K562 (cell line): ENCODE results near the gene MALAT1. TPM values are rescaled to one million over a fixed set of nuclear protein-coding genes. Genes with fewer than 3 reads are reported as not detected.

ENCODE experiments used
- BCL6 ChIP-seq: fragments of 250-450 bp; sonication (Bioruptor Pico); IDR thresholded peaks from 2 replicates; pipeline ENCODE4 v1.4.0; 2020
- DNMT1 ChIP-seq: fragments of 450-650 bp; IDR thresholded peaks from 2 replicates; pipeline ENCODE4 v1.6.1; 2016; ENCODE audit warnings: antibody characterized with exemption, mild to moderate bottlenecking
- HSF4 ChIP-seq: fragments of 250-450 bp; sonication (Bioruptor Pico); IDR thresholded peaks from 2 replicates; pipeline ENCODE4 v2.1.2; 2022; ENCODE audit warnings: mild to moderate bottlenecking, moderate library complexity, borderline replicate concordance
- JUND ChIP-seq, 2 experiments: IDR thresholded peaks; 2 replicates in 1 of 2; 3 replicates in 1 of 2; pipeline ENCODE4 v1.6.1; 2011; ENCODE audit warnings: borderline replicate concordance in 2 of 2, low read depth in 2 of 2, low read length in 2 of 2, improper control_type of control experiment in 1 of 2, missing biosample characterization in 1 of 2, missing genetic modification characterization in 1 of 2, missing genetic modification reagents in 1 of 2
- KLF16 ChIP-seq: IDR thresholded peaks from 2 replicates; pipeline ENCODE4 v1.6.1; 2016; ENCODE audit warnings: antibody characterized with exemption
- MBD2 ChIP-seq: sonication (generic); IDR thresholded peaks from 2 replicates; pipeline ENCODE4 v1.6.1; 2016; ENCODE audit warnings: low read depth, borderline replicate concordance
- MCM2 ChIP-seq: fragments of 450-650 bp; IDR thresholded peaks from 2 replicates; pipeline ENCODE4 v1.6.1; 2017; ENCODE audit warnings: low read depth, mild to moderate bottlenecking
- NFE2L1 ChIP-seq: fragments of 450-650 bp; IDR thresholded peaks from 2 replicates; pipeline ENCODE4 v1.6.1; 2016; ENCODE audit warnings: missing genetic modification characterization, low read depth, mild to moderate bottlenecking, missing compliant biosample characterization, moderate library complexity, borderline replicate concordance
- OTX1 ChIP-seq: fragments of 450-650 bp; formaldehyde crosslinking; IDR thresholded peaks from 2 replicates; pipeline ENCODE4 v1.4.0; 2022; ENCODE audit warnings: mild to moderate bottlenecking
- PREB ChIP-seq: sonication (generic); formaldehyde crosslinking; IDR thresholded peaks from 2 replicates; pipeline ENCODE4 v1.8.1; 2023; ENCODE audit warnings: mild to moderate bottlenecking, missing genetic modification reagents
- PURB ChIP-seq: sonication (generic); formaldehyde crosslinking; IDR thresholded peaks from 2 replicates; pipeline ENCODE4 v1.9.0; 2021; ENCODE audit warnings: low read depth, mild to moderate bottlenecking, missing genetic modification reagents
- SAFB2 ChIP-seq: fragments of 200-400 bp; formaldehyde crosslinking; IDR thresholded peaks from 2 replicates; pipeline ENCODE4 v1.6.1; 2018; ENCODE audit warnings: borderline replicate concordance, low read length, low read depth, moderate library complexity; ENCODE audit not compliant: severe bottlenecking
- SIRT6 ChIP-seq: IDR thresholded peaks from one replicate; pipeline ENCODE4 v1.6.1; 2012; ENCODE audit warnings: low read depth, mild to moderate bottlenecking, control low read depth, inconsistent platforms, low read length, moderate library complexity
- TBL1XR1 ChIP-seq, 2 experiments: IDR thresholded peaks; 2 replicates each; pipeline ENCODE4 v1.6.1; 2012; ENCODE audit warnings: improper control_type of control experiment in 2 of 2, low read length in 2 of 2, mild to moderate bottlenecking in 1 of 2
- TOE1 ChIP-seq, 2 experiments: fragments of 450-650 bp in 1 of 2; sonication (generic) in 1 of 2; formaldehyde crosslinking in 1 of 2; IDR thresholded peaks; 2 replicates each; pipeline versions ENCODE4 v1.7.1 to v1.8.0; 2016 to 2022; ENCODE audit warnings: borderline replicate concordance in 2 of 2, mild to moderate bottlenecking in 2 of 2, antibody characterized with exemption in 1 of 2, inconsistent platforms in 1 of 2, low read depth in 1 of 2, missing genetic modification reagents in 1 of 2, moderate library complexity in 1 of 2
- XRCC3 ChIP-seq: fragments of 450-650 bp; IDR thresholded peaks from 2 replicates; pipeline ENCODE4 v1.6.1; 2017; ENCODE audit warnings: mild to moderate bottlenecking, moderate library complexity
- ZBTB17 ChIP-seq: fragments of 450-650 bp; formaldehyde crosslinking; IDR thresholded peaks from 2 replicates; pipeline ENCODE4 v1.4.0; 2020; ENCODE audit warnings: mild to moderate bottlenecking
- ZKSCAN1 ChIP-seq: fragments of 150-350 bp; IDR thresholded peaks from 2 replicates; pipeline ENCODE4 v1.6.1; 2016; ENCODE audit warnings: low read depth, low read length
- ZNF134 ChIP-seq: fragments of 250-450 bp; sonication (Bioruptor Pico); conservative IDR thresholded peaks from 2 replicates; pipeline ENCODE4 v1.4.0; 2020
- ZNF146 ChIP-seq: IDR thresholded peaks from one replicate; pipeline ENCODE4 v1.6.1; 2018; ENCODE audit warnings: missing compliant biosample characterization; ENCODE audit not compliant: unreplicated experiment
- ZNF165 ChIP-seq: fragments of 250-450 bp; sonication (Bioruptor Pico); IDR thresholded peaks from 2 replicates; pipeline ENCODE4 v1.4.0; 2020; ENCODE audit warnings: borderline replicate concordance
- ZNF395 ChIP-seq: fragments of 200-800 bp; sonication (Bioruptor generic); IDR thresholded peaks from 2 replicates; pipeline ENCODE4 v1.6.1; 2017; ENCODE audit warnings: missing genetic modification characterization, missing compliant biosample characterization
- ZNF449 ChIP-seq: fragments of 250-450 bp; sonication (Bioruptor Pico); IDR thresholded peaks from 2 replicates; pipeline ENCODE4 v1.8.0; 2022; ENCODE audit warnings: moderate library complexity, mild to moderate bottlenecking, inconsistent platforms
- ZNF766 ChIP-seq: fragments of 200-800 bp; sonication (Bioruptor generic); conservative IDR thresholded peaks from 2 replicates; pipeline ENCODE4 v1.6.1; 2016; ENCODE audit warnings: missing genetic modification characterization, missing compliant biosample characterization
- ZSCAN32 ChIP-seq: fragments of 450-650 bp; formaldehyde crosslinking; IDR thresholded peaks from 2 replicates; pipeline ENCODE4 v1.4.0; 2020; ENCODE audit warnings: mild to moderate bottlenecking, moderate library complexity
- polyA plus RNA-seq, 8 experiments: library from polyadenylated mRNA; depleted of rRNA in 4 of 8; stranded (reverse) in 5 of 8; unstranded in 3 of 8; fragments of >200 nt; fragmentation: Nextera tagmentation in 2 of 8; fragmentation: Illumina TruSeq in 1 of 8; extraction: Ambion mirVana in 2 of 8; extraction: Trizol in 1 of 8; gene quantifications; 2 replicates each; pipeline versions ENCODE4 v1.2.1 to v1.2.3, GENCODE V29; 2011 to 2014; ENCODE audit warnings: inconsistent platforms in 1 of 8, missing spikeins in 1 of 8
- total RNA-seq, 7 experiments: library from RNA; depleted of rRNA in 6 of 7; stranded (reverse); fragments of >200 nt in 6 of 7; fragmentation: Illumina TruSeq in 2 of 7; extraction: Trizol in 2 of 7; gene quantifications; 2 replicates each; pipeline versions ENCODE4 v1.2.1 to v1.2.3, GENCODE V29; 2011 to 2021; ENCODE audit warnings: low replicate concordance in 1 of 7

Gene MALAT1
- total and polyA plus RNA-seq, 9 of the 15 experiments (the other 6 are each of a cell fraction or from before 2014, with no cell fraction given): 363 to 8,715 (median 2,351) TPM

GRCh38 chr11:65524741-65525545, 26.1 kb downstream of the MALAT1 start, which contains the start of gene SCYL1 (continued):
- TF ChIP-seq OTX1 (CRISPR knock-in tag) (no peak), XRCC3 (no peak), ZNF449 (CRISPR knock-in tag) (no peak), DNMT1 (no peak), ZNF134 (CRISPR knock-in tag) (no peak), TBL1XR1 (IDR thresholded peaks at IDR 0.05; ENCODE audit: low read length in 2 of 2) (no peak), ZNF165 (CRISPR knock-in tag) (0 out of 2 replicates have a peak, but pooled peaks have one; percentile 16), PREB (CRISPR knock-in tag) (no peak), KLF16 (no peak), JUND (IDR thresholded peaks at IDR 0.05; ENCODE audit: borderline replicate concordance, low read depth, low read length) (no peak), JUND (tag; IDR thresholded peaks at IDR 0.05; ENCODE audit: borderline replicate concordance, low read depth, low read length) (no peak), ZNF766 (no peak), ZNF395 (CRISPR knock-in tag) (no peak), HSF4 (CRISPR knock-in tag) (no peak), SIRT6 (no peak), ZSCAN32 (CRISPR knock-in tag) (no peak), ZBTB17 (CRISPR knock-in tag) (peak; percentile 44; the same call in 1 of the 2 replicates), ZKSCAN1 (no peak), MCM2 (no peak), TOE1 (IDR thresholded peaks at IDR 0.05; ENCODE audit: borderline replicate concordance) (peak; percentile 67; the same call in 1 of the 2 replicates), TOE1 (CRISPR knock-in tag; IDR thresholded peaks at IDR 0.05; ENCODE audit: borderline replicate concordance, low read depth) (no peak), BCL6 (CRISPR knock-in tag) (no peak), PURB (CRISPR knock-in tag) (no peak), ZNF146 (no peak), SAFB2 (no peak), MBD2 (peak; percentile 40; the same call in 1 of the 2 replicates), NFE2L1 (tag) (no peak)
